B cell (primary cell): ENCODE data around the gene SPRED2. TPM values are rescaled to one million over a fixed set of nuclear protein-coding genes. Genes with fewer than 3 reads are reported as not detected.

Experiments
- ATAC-seq: fragments of 200-7000 bp; cut with Tn5 transposase; one replicate; pipeline ENCODE4 v1.10.0; 2021; ENCODE audit warnings: low read depth, mild to moderate bottlenecking, moderate number of reproducible peaks, moderate library complexity
- CTCF ChIA-PET: fragments of 350-600 bp; sonication (Branson Sonifier 250); formaldehyde crosslinking; loops from one replicate; lab custom pipeline; 2021; ENCODE audit warnings: antibody characterized with exemption, inconsistent platforms; lab: Charles Lee
- POLR2A ChIA-PET: fragments of 350-600 bp; sonication (Branson Sonifier 250); formaldehyde crosslinking; loops from one replicate; lab custom pipeline; 2021; ENCODE audit warnings: antibody characterized with exemption; lab: Charles Lee
- DNase-seq: peaks from one replicate; pipeline ENCODE4 v3.0.0; 2013
- H2AFZ ChIP-seq: 2 replicates; pipeline ENCODE4 v1.6.1; 2012; ENCODE audit warnings: mild to moderate bottlenecking, low read depth, low read length; ENCODE audit not compliant: insufficient read depth, poor library complexity, severe bottlenecking
- H3K27ac ChIP-seq, 2 donors: 1 replicate in 1 of 2; 2 replicates in 1 of 2; pipeline ENCODE4 v1.5.1; 2012 to 2013; ENCODE audit warnings: low read length in 2 of 2, mild to moderate bottlenecking in 2 of 2, moderate library complexity in 1 of 2
- H3K27me3 ChIP-seq, 4 experiments: fragments of 200-600 bp in 1 of 4; sonication (generic) in 1 of 4; replicated peaks in 1 of 4; 1 replicate in 2 of 4; 2 replicates in 2 of 4; pipeline versions ENCODE4 v1.6.1 to v1.7.0; 2013 to 2016; ENCODE audit warnings: low read length in 3 of 4, mild to moderate bottlenecking in 2 of 4, mixed read lengths in 1 of 4, moderate library complexity in 1 of 4; ENCODE audit not compliant: insufficient read depth in 4 of 4, control insufficient read depth in 3 of 4; ENCODE audit errors: control extremely low read depth in 1 of 4
- H3K36me3 ChIP-seq, 2 experiments: replicated peaks in 1 of 2; 1 replicate in 1 of 2; 2 replicates in 1 of 2; pipeline versions ENCODE4 v1.6.1 to v1.7.1; 2013; ENCODE audit warnings: low read length in 1 of 2; ENCODE audit not compliant: insufficient read depth in 2 of 2, control insufficient read depth in 1 of 2; ENCODE audit errors: control extremely low read depth in 1 of 2, extremely low read depth in 1 of 2
- H3K4me1 ChIP-seq, 2 donors: fragments of 200-600 bp in 1 of 2; sonication (generic) in 1 of 2; 1 replicate in 1 of 2; 2 replicates in 1 of 2; pipeline versions ENCODE4 v1.5.1 to v1.6.1; 2013 to 2017; ENCODE audit warnings: low read length in 2 of 2; ENCODE audit not compliant: control insufficient read depth in 2 of 2, insufficient read depth in 2 of 2
- H3K4me2 ChIP-seq: replicated peaks from 2 replicates; pipeline ENCODE3; 2012; ENCODE audit warnings: mild to moderate bottlenecking, low read depth, low read length; ENCODE audit not compliant: poor library complexity, severe bottlenecking
- H3K4me3 ChIP-seq, 5 experiments: fragments of 200-600 bp in 1 of 5; sonication (generic) in 1 of 5; 1 replicate in 3 of 5; 2 replicates in 2 of 5; pipeline versions ENCODE4 v1.5.1 to v1.7.0; 2011 to 2016; ENCODE audit warnings: low read length in 4 of 5, mild to moderate bottlenecking in 4 of 5, low read depth in 2 of 5, control low read depth in 1 of 5, moderate library complexity in 1 of 5; ENCODE audit not compliant: insufficient read depth in 1 of 5; ENCODE audit errors: control extremely low read depth in 1 of 5, extremely low read depth in 1 of 5
- H3K79me2 ChIP-seq: fragments of 200-600 bp; sonication (generic); one replicate; pipeline ENCODE4 v1.6.0; 2016; ENCODE audit warnings: low read length; ENCODE audit not compliant: control insufficient read depth, insufficient read depth
- H3K9ac ChIP-seq: fragments of 200-600 bp; sonication (generic); 2 replicates; pipeline ENCODE4 v1.6.1; 2017; ENCODE audit warnings: mild to moderate bottlenecking, low read length, moderate library complexity
- H3K9me3 ChIP-seq, 3 donors: one replicate each; pipeline versions ENCODE4 v1.6.1 to v1.7.1; 2013; ENCODE audit warnings: low read length in 2 of 3; ENCODE audit not compliant: control insufficient read depth in 2 of 3, insufficient read depth in 1 of 3; ENCODE audit errors: control extremely low read depth in 1 of 3
- H4K20me1 ChIP-seq: 2 replicates; pipeline ENCODE4 v1.6.0; 2012; ENCODE audit warnings: mild to moderate bottlenecking, low read length; ENCODE audit not compliant: insufficient read depth, control insufficient read depth, poor library complexity, severe bottlenecking
- H3K27ac Mint-ChIP-seq: one replicate; pipeline ENCODE4 v1.8.0; 2021; ENCODE audit warnings: mixed read lengths
- H3K27me3 Mint-ChIP-seq: one replicate; pipeline ENCODE4 v1.8.0; 2021; ENCODE audit warnings: mixed read lengths
- H3K4me1 Mint-ChIP-seq: one replicate; pipeline ENCODE4 v1.8.0; 2021; ENCODE audit warnings: mixed read lengths
- H3K4me3 Mint-ChIP-seq: one replicate; pipeline ENCODE4 v1.8.0; 2021; ENCODE audit warnings: mixed read lengths
- H3K9me3 Mint-ChIP-seq: one replicate; pipeline ENCODE4 v1.8.0; 2022; ENCODE audit warnings: mixed read lengths; ENCODE audit not compliant: insufficient read depth
- EZH2 ChIP-seq: IDR thresholded peaks from 2 replicates; pipeline ENCODE4 v1.6.1; 2012; ENCODE audit warnings: borderline replicate concordance, low read depth, mild to moderate bottlenecking, moderate library complexity, low read length; ENCODE audit not compliant: insufficient read depth, poor library complexity, severe bottlenecking
- WGBS: methylation state at CpG from one replicate; pipeline ENCODE4 v1.1.5; 2013; ENCODE audit warnings: missing lambda C conversion rate; ENCODE audit not compliant: insufficient coverage; 5-methylcytosine and 5-hydroxymethylcytosine counted together
- intact Hi-C: fragments of 100-400 bp; cut with micrococcal nuclease; formaldehyde crosslinking; loops from one replicate; pipeline ENCODE4 v1.10.0; 2022
- polyA plus RNA-seq: library from polyadenylated mRNA; depleted of rRNA; stranded (reverse); fragments of >200 nt; gene quantifications from 2 replicates; pipeline ENCODE4 v1.2.3, GENCODE V29; 2012
- total RNA-seq, 2 donors: library from RNA; stranded (reverse); fragments of 120-200 nt in 1 of 2; gene quantifications; 1 replicate in 1 of 2; 2 replicates in 1 of 2; pipeline versions ENCODE4 v1.2.3 to v1.2.4, GENCODE V29; 2013 to 2022
- TF ChIP-seq, protein P1 (sequence below): fragments of 200-600 bp; IDR thresholded peaks from one replicate; pipeline ENCODE4 v1.8.0; 2022; ENCODE audit warnings: antibody characterized with exemption, mild to moderate bottlenecking

Gene SPRED2
- total and polyA plus RNA-seq, 2 donors (not counting 1 experiment from before 2014, with no cell fraction given) = 0.40 to 1.3 TPM

DNA sequence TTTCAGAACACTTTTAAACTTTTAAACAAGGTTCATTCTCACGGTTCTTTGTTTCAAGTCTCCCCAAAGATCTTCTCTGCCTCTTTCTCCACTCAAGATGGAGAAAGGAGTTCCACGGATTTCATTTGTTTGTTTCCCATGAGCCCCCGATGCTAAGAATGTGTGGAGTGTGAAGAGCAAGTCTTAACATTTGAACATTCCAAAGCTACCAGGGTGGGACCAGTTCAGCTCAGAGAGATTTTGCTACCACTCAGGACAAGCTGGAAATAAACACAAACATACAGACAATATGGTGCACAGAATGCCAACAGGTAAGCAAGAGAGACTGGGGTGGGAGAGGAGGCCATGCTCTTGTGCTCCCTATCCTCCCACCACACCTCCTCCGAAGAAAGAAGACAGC is 56.7 kb downstream of the SPRED2 start:
- no peaks in the 10 kb centered on the region for H3K9me3 ChIP-seq
- H3K27me3 ChIP-seq = peaks cover 0 to 21% (median 0%) of the 10 kb centered on the region in 4 experiments
- no peak overlapping the region for H3K4me3 Mint-ChIP-seq
- no peak overlapping the region for H3K4me3 ChIP-seq
- WGBS = no CpG with 5 or more reads among the region's 4 CpGs
- H3K9me3 Mint-ChIP-seq = no peaks in the 10 kb centered on the region
- no peaks in the 10 kb centered on the region for H4K20me1 ChIP-seq
- ChIA-PET POLR2A (no interaction called here), CTCF (no interaction called here)
- peaks cover 4% of the 10 kb centered on the region for H3K4me1 Mint-ChIP-seq
- no peak overlapping the region for H3K27ac ChIP-seq
- peaks cover 9 to 11% of the 10 kb centered on the region in 2 donors for H3K4me1 ChIP-seq
- no peaks in the 10 kb centered on the region for H3K79me2 ChIP-seq
- H3K27me3 Mint-ChIP-seq = peaks cover 20% of the 10 kb centered on the region
- H3K9ac ChIP-seq = no peak overlapping the region
- H3K27ac Mint-ChIP-seq = no peak overlapping the region
- H2AFZ ChIP-seq = no peak overlapping the region
- no peak for ATAC-seq
- intact Hi-C loops = no loop called here
- no peaks in the 10 kb centered on the region for H3K36me3 ChIP-seq
- no peak overlapping the region for H3K4me2 ChIP-seq
- TF ChIP-seq EZH2 = no peak
- TF ChIP-seq, protein P1, sequence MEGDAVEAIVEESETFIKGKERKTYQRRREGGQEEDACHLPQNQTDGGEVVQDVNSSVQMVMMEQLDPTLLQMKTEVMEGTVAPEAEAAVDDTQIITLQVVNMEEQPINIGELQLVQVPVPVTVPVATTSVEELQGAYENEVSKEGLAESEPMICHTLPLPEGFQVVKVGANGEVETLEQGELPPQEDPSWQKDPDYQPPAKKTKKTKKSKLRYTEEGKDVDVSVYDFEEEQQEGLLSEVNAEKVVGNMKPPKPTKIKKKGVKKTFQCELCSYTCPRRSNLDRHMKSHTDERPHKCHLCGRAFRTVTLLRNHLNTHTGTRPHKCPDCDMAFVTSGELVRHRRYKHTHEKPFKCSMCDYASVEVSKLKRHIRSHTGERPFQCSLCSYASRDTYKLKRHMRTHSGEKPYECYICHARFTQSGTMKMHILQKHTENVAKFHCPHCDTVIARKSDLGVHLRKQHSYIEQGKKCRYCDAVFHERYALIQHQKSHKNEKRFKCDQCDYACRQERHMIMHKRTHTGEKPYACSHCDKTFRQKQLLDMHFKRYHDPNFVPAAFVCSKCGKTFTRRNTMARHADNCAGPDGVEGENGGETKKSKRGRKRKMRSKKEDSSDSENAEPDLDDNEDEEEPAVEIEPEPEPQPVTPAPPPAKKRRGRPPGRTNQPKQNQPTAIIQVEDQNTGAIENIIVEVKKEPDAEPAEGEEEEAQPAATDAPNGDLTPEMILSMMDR = no peak
- no peak for DNase-seq

DNA sequence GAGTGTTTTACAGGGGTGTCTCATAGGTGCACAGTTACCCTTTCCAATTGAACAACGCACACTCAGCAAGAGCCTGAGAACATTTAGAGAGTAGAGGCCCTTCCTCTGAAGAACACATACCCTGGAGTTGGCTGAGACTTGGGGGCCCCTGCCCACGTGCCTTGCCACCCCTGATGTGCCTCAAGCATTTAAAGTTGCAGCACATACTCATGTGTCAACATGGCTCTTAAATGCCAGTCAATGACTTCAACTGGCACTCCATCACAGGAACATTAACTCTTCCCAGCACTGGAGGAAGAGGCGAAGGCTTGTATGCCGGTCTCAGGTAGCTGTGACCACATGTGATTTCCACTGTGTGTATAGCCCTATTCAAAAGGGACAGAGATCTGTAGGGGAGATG is 57.4 kb downstream of the SPRED2 start:
- no peak overlapping the region for H3K4me3 ChIP-seq
- Mint-ChIP-seq H3K9me3 (no peaks in the 10 kb centered on the region), H3K27me3 (peaks cover 24% of the 10 kb centered on the region), H3K4me1 (peaks cover 9% of the 10 kb centered on the region), H3K27ac (no peak overlapping the region), H3K4me3 (no peak overlapping the region)
- peaks cover 0 to 22% (median 0%) of the 10 kb centered on the region in 4 experiments for H3K27me3 ChIP-seq
- intact Hi-C loops = no loop called here
- DNase-seq (no peak), ATAC-seq (no peak)
- H2AFZ ChIP-seq = no peak overlapping the region
- TF ChIP-seq EZH2 = no peak
- TF ChIP-seq, protein P1 = no peak
- H3K4me1 ChIP-seq = peaks cover 14 to 15% of the 10 kb centered on the region in 2 donors
- POLR2A ChIA-PET = no interaction called here
- 90% methylated on average over 2 of the region's 4 CpGs for WGBS
- H3K27ac ChIP-seq = no peak overlapping the region
- H3K79me2 ChIP-seq = no peaks in the 10 kb centered on the region
- no peaks in the 10 kb centered on the region for H4K20me1 ChIP-seq
- CTCF ChIA-PET = no interaction called here
- no peaks in the 10 kb centered on the region for H3K36me3 ChIP-seq
- H3K9ac ChIP-seq = no peak overlapping the region
- no peak overlapping the region for H3K4me2 ChIP-seq
- no peaks in the 10 kb centered on the region for H3K9me3 ChIP-seq
